GM20000 (cell line): Measurements from ENCODE around the gene MIOX.

Experiments used
- DNase-seq: peaks from one replicate; pipeline ENCODE4 v3.0.0; 2012; ENCODE audit warnings: low spot score
- TF ChIP-seq, protein P1 (sequence below): IDR thresholded peaks from 2 replicates; pipeline ENCODE4 v1.5.1; 2012; ENCODE audit warnings: mild to moderate bottlenecking, control low read depth; ENCODE audit errors: extremely low read depth, missing control alignments

Gene MIOX

GRCh38 chr22:50470491-50470890, 16.2 kb upstream of the MIOX start:
- TF ChIP-seq, protein P1, sequence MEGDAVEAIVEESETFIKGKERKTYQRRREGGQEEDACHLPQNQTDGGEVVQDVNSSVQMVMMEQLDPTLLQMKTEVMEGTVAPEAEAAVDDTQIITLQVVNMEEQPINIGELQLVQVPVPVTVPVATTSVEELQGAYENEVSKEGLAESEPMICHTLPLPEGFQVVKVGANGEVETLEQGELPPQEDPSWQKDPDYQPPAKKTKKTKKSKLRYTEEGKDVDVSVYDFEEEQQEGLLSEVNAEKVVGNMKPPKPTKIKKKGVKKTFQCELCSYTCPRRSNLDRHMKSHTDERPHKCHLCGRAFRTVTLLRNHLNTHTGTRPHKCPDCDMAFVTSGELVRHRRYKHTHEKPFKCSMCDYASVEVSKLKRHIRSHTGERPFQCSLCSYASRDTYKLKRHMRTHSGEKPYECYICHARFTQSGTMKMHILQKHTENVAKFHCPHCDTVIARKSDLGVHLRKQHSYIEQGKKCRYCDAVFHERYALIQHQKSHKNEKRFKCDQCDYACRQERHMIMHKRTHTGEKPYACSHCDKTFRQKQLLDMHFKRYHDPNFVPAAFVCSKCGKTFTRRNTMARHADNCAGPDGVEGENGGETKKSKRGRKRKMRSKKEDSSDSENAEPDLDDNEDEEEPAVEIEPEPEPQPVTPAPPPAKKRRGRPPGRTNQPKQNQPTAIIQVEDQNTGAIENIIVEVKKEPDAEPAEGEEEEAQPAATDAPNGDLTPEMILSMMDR, result no peak
- DNase-seq, result no peak

GRCh38 chr22:50471197-50471847, 15.3 kb upstream of the MIOX start:
- no peak for DNase-seq
- TF ChIP-seq, protein P1, result no peak

DNA sequence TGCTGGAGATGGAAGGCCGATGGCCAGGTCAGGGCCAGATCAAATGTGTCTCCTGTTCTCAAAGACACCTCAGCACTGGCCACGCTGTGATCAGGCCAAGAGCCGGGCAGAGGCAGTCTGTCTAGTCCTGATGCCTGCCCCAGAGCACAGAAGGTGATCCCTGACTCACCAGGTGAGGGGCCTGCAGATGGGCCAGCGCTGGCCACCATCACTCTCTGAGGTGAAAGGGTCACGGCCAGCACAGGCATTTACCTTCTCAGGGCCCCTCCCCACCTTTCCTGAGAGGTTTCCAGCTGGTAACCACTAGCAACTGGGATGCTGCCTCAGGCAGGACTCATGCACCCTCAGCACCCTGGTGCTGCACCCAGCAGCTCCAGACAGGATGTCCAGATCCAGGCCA, 14.7 kb upstream of the MIOX start:
- TF ChIP-seq, protein P1, result no peak
- no peak for DNase-seq

- TF ChIP-seq, protein P1, result peak; percentile 36
- no peak for DNase-seq
Measured at GRCh38 chr22:50473088-50473487, 13.6 kb upstream of the MIOX start.

- TF ChIP-seq, protein P1, result no peak
- DNase-seq, result no peak
Measured at GRCh38 chr22:50473855-50474671, 12.6 kb upstream of the MIOX start.

- peak; percentile 100 for DNase-seq
- TF ChIP-seq, protein P1, result no peak
Measured at GRCh38 chr22:50474710-50475651, 11.7 kb upstream of the MIOX start, which contains the start of gene SBF1. Gene SBF1, minus strand, starts transcription at chr22:50475035. Its CDS starts 195 bp downstream, at chr22:50474840.
